Testis (tissue), 3 donors: ENCODE results near the gene CELF4. TPM values are rescaled to one million over a fixed set of nuclear protein-coding genes. Genes with fewer than 3 reads are reported as not detected.

Experiments used
- DNase-seq: peaks from one replicate; pipeline ENCODE4 v3.0.0-alpha.2; 2019
- H3K27ac ChIP-seq, 2 donors: fragments of 200-600 bp; sonication (generic); one replicate each; pipeline ENCODE4 v1.5.1; 2019
- H3K27me3 ChIP-seq: fragments of 200-600 bp; sonication (generic); one replicate; pipeline ENCODE4 v1.5.1; 2019
- H3K36me3 ChIP-seq: fragments of 200-600 bp; sonication (generic); one replicate; pipeline ENCODE4 v1.5.1; 2017; ENCODE audit warnings: low read depth; ENCODE audit errors: missing control alignments
- H3K4me1 ChIP-seq: fragments of 200-600 bp; sonication (generic); one replicate; pipeline ENCODE4 v1.5.1; 2019
- H3K4me3 ChIP-seq, 2 donors: fragments of 200-600 bp; sonication (generic); one replicate each; pipeline ENCODE4 v1.5.1; 2017 to 2019
- H3K9me3 ChIP-seq: fragments of 200-600 bp; sonication (generic); one replicate; pipeline ENCODE4 v1.5.1; 2017
- CTCF ChIP-seq, 3 experiments: fragments of 450-650 bp in 2 of 3; fragments of 200-600 bp in 1 of 3; sonication (generic) in 1 of 3; IDR thresholded peaks; one replicate each; pipeline ENCODE4 v1.5.1; 2016 to 2019; ENCODE audit warnings: antibody characterized with exemption in 3 of 3, mild to moderate bottlenecking in 2 of 3, moderate library complexity in 1 of 3
- POLR2A ChIP-seq: fragments of 450-650 bp; IDR thresholded peaks from one replicate; pipeline ENCODE4 v1.6.1; 2017; ENCODE audit warnings: antibody characterized with exemption, mild to moderate bottlenecking, moderate library complexity
- WGBS, 2 donors: methylation state at CpG; one replicate each; pipeline ENCODE4 v1.1.5; 2018; 5-methylcytosine and 5-hydroxymethylcytosine counted together
- intact Hi-C: fragments of 100-400 bp; cut with DNase I; formaldehyde crosslinking; loops from one replicate; pipeline ENCODE4 v1.15.1; 2023; ENCODE audit warnings: low total_unique reads
- polyA plus RNA-seq: library from polyadenylated mRNA; stranded (reverse); fragments of 350-450 nt; fragmentation: Illumina TruSeq; extraction: RNeasy Lipid Tissue Mini Kit (QIAGEN cat#74804); gene quantifications from one replicate; pipeline ENCODE4 v1.2.3, GENCODE V29; 2014; ENCODE audit warnings: low read depth, low replicate concordance; ENCODE audit not compliant: insufficient read depth
- total RNA-seq, 2 donors: library from RNA; depleted of rRNA; stranded (reverse); fragments of >200 nt; gene quantifications; one replicate each; pipeline ENCODE4 v1.2.3, GENCODE V29; 2016

CELF4 gene
- total and polyA plus RNA-seq, 3 donors from 2014 or later: 3.9 to 6.3 (median 4.8) TPM

GRCh38 chr18:37538526-37539205, 26.9 kb downstream of the CELF4 start:
- no peak for DNase-seq
- no peaks in the 10 kb centered on the region for H3K36me3 ChIP-seq

GRCh38 chr18:37537868-37538525, 27.6 kb downstream of the CELF4 start:
- TF ChIP-seq POLR2A (no peak), CTCF (IDR thresholded peaks at IDR 0.05) (peak; percentile 81 to 86 (median 82))
- H3K27ac ChIP-seq: no peak overlapping the region
- H3K4me3 ChIP-seq: no peak overlapping the region
- 19 to 28% methylated on average over 9 to 15 of the region's 23 CpGs for WGBS, 2 donors
- H3K36me3 ChIP-seq: no peaks in the 10 kb centered on the region
- intact Hi-C loops: no loop called here
- DNase-seq: peak; percentile 91
- H3K4me1 ChIP-seq: no peaks in the 10 kb centered on the region
- H3K27me3 ChIP-seq: no peaks in the 10 kb centered on the region
- no peaks in the 10 kb centered on the region for H3K9me3 ChIP-seq

More at GRCh38 chr18:37538526-37539205, 26.9 kb downstream of the CELF4 start:
- Histone ChIP-seq H3K4me1 (no peaks in the 10 kb centered on the region), H3K27ac (no peak overlapping the region), H3K4me3 (no peak overlapping the region), H3K9me3 (no peaks in the 10 kb centered on the region), H3K27me3 (no peaks in the 10 kb centered on the region)
- 30 to 40% methylated on average over 17 of the region's 17 CpGs for whole genome bisulfite sequencing, 2 donors
- TF ChIP-seq CTCF (IDR thresholded peaks at IDR 0.05) (no peak), POLR2A (no peak)
- intact Hi-C loops: no loop called here

- no peak for DNase-seq
- intact Hi-C loops: no loop called here
- no peaks in the 10 kb centered on the region for H3K9me3 ChIP-seq
- H3K36me3 ChIP-seq: no peaks in the 10 kb centered on the region
- no peak overlapping the region for H3K27ac ChIP-seq
- H3K27me3 ChIP-seq: no peaks in the 10 kb centered on the region
- 85 to 87% methylated on average over 9 of the region's 9 CpGs for WGBS, 2 donors
- H3K4me1 ChIP-seq: no peaks in the 10 kb centered on the region
- TF ChIP-seq CTCF (IDR thresholded peaks at IDR 0.05) (no peak), POLR2A (no peak)
- H3K4me3 ChIP-seq: no peak overlapping the region
Measured at GRCh38 chr18:37536656-37537055, 28.9 kb downstream of the CELF4 start.

- DNase-seq: no peak
- no peaks in the 10 kb centered on the region for H3K27me3 ChIP-seq
- intact Hi-C loops: no loop called here
- no peaks in the 10 kb centered on the region for H3K9me3 ChIP-seq
- H3K4me3 ChIP-seq: no peak overlapping the region
- no peak overlapping the region for H3K27ac ChIP-seq
- TF ChIP-seq CTCF (IDR thresholded peaks at IDR 0.05): no peak
- TF ChIP-seq POLR2A: no peak
- no peaks in the 10 kb centered on the region for H3K36me3 ChIP-seq
- 75 to 77% methylated on average over 4 of the region's 4 CpGs for WGBS, 2 donors
- no peaks in the 10 kb centered on the region for H3K4me1 ChIP-seq
Measured at GRCh38 chr18:37535968-37536367, 29.6 kb downstream of the CELF4 start.
